Tibial artery (tissue), 4 donors: ENCODE results near the gene ZFPM1.

ENCODE experiments used
- DNase-seq, 2 donors: peaks; one replicate each; pipeline ENCODE4 v3.0.0-alpha.2; 2019
- H3K27ac ChIP-seq, 2 donors: fragments of 200-600 bp; sonication (generic) in 1 of 2; 1 replicate in 1 of 2; 2 replicates in 1 of 2; pipeline ENCODE4 v1.5.1; 2018 to 2019; ENCODE audit warnings: mild to moderate bottlenecking in 1 of 2
- H3K27me3 ChIP-seq, 2 donors: fragments of 200-600 bp; sonication (generic) in 1 of 2; one replicate each; pipeline versions ENCODE4 v1.5.1 to v1.6.0; 2016 to 2019
- H3K36me3 ChIP-seq, 3 donors: fragments of 200-600 bp; sonication (generic) in 2 of 3; one replicate each; pipeline ENCODE4 v1.5.1; 2016 to 2019; ENCODE audit warnings: mild to moderate bottlenecking in 2 of 3
- H3K4me1 ChIP-seq, 4 donors: fragments of 200-600 bp; sonication (generic) in 2 of 4; 1 replicate in 3 of 4; 2 replicates in 1 of 4; pipeline ENCODE4 v1.5.1; 2016 to 2019
- H3K4me3 ChIP-seq, 2 donors: fragments of 200-600 bp; sonication (generic) in 1 of 2; 1 replicate in 1 of 2; 2 replicates in 1 of 2; pipeline ENCODE4 v1.5.1; 2018 to 2019; ENCODE audit warnings: mild to moderate bottlenecking in 2 of 2
- H3K9me3 ChIP-seq, 3 donors: fragments of 200-600 bp; sonication (generic) in 1 of 3; one replicate each; pipeline ENCODE4 v1.5.1; 2016 to 2019
- CTCF ChIP-seq, 2 experiments: fragments of 200-600 bp in 1 of 2; fragments of 450-650 bp in 1 of 2; IDR thresholded peaks; one replicate each; pipeline ENCODE4 v1.5.1; 2017 to 2019; ENCODE audit warnings: antibody characterized with exemption in 2 of 2, mild to moderate bottlenecking in 1 of 2, moderate library complexity in 1 of 2
- intact Hi-C: fragments of 100-400 bp; cut with DNase I; formaldehyde crosslinking; loops from one replicate; pipeline ENCODE4 v1.15.0; 2023; ENCODE audit warnings: low total_unique reads

ZFPM1 gene

GRCh38 chr16:88458039-88458772 lies 5.1 kb downstream of the ZFPM1 start:
- Histone ChIP-seq H3K9me3 (no peaks in the 10 kb centered on the region), H3K4me3 (no peak overlapping the region), H3K36me3 (no peaks in the 10 kb centered on the region), H3K27ac (no peak overlapping the region), H3K4me1 (peaks cover 0 to 29% (median 27%) of the 10 kb centered on the region in 4 donors), H3K27me3 (peaks cover 0 to 42% of the 10 kb centered on the region in 2 donors)
- no peak for DNase-seq
- intact Hi-C loops = no loop called here
- no peak for TF ChIP-seq CTCF (IDR thresholded peaks at IDR 0.05)

GRCh38 chr16:88458773-88459235 lies 5.7 kb downstream of the ZFPM1 start:
- no peak for DNase-seq
- Histone ChIP-seq H3K4me1 (peaks cover 0 to 26% (median 24%) of the 10 kb centered on the region in 4 donors), H3K9me3 (no peaks in the 10 kb centered on the region), H3K36me3 (no peaks in the 10 kb centered on the region), H3K27ac (no peak overlapping the region), H3K27me3 (peaks cover 0 to 42% of the 10 kb centered on the region in 2 donors), H3K4me3 (no peak overlapping the region)
- TF ChIP-seq CTCF (IDR thresholded peaks at IDR 0.05) = no peak
- intact Hi-C loops = no loop called here

GRCh38 chr16:88459366-88460073 lies 6.4 kb downstream of the ZFPM1 start:
- Histone ChIP-seq H3K36me3 (no peaks in the 10 kb centered on the region), H3K4me3 (no peak overlapping the region), H3K27me3 (peaks cover 0 to 38% of the 10 kb centered on the region in 2 donors), H3K9me3 (no peaks in the 10 kb centered on the region), H3K27ac (no peak overlapping the region), H3K4me1 (peaks cover 0 to 19% (median 17%) of the 10 kb centered on the region in 4 donors)
- DNase-seq = no peak
- no peak for TF ChIP-seq CTCF (IDR thresholded peaks at IDR 0.05)
- intact Hi-C loops = no loop called here

- intact Hi-C loops = no loop called here
- Histone ChIP-seq H3K27me3 (peaks cover 0 to 34% of the 10 kb centered on the region in 2 donors), H3K9me3 (no peaks in the 10 kb centered on the region), H3K4me1 (peaks cover 0 to 9% (median 7%) of the 10 kb centered on the region in 4 donors), H3K27ac (no peak overlapping the region), H3K4me3 (no peak overlapping the region), H3K36me3 (no peaks in the 10 kb centered on the region)
- no peak for TF ChIP-seq CTCF (IDR thresholded peaks at IDR 0.05)
- no peak for DNase-seq
These were observed 7.6 kb downstream of the ZFPM1 start for GRCh38 chr16:88460496-88461330.
